ENCODE results near the gene UBASH3B. TPM values are rescaled to one million over a fixed set of nuclear protein-coding genes. Genes with fewer than 3 reads are reported as not detected.

The UBASH3B gene
- total and polyA plus RNA-seq, 7 donors = 1.4 to 17.5 (median 8.5) TPM

DNA sequence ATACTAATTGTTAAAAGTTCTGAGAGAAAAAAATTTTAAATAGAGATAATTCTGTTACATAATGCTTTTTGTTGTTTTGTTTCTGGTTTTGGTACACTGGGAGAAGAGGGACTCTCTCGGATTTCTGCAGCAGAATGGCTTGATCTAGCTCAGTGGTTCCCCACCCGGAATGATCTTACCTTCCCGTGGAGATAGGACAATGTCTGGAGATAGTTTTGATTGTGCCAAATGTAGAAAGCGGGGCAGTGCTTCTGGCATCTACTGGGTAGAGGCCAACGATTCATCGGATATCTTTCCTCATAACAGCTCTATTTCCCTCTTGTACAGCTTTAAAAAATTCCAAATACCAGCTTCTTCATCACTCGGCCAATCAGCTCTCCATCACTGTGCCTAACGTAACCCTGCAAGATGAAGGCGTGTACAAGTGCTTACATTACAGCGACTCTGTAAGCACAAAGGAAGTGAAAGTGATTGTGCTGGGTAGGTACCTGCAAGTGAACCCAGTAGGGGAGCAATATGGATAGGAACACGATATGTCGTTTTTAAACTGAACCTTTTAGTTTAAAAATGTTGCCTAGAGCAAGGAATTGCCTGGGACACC is 195.9 kb downstream of the UBASH3B start:
- no peak for ATAC-seq
- Histone ChIP-seq H3K27me3 (ENCODE audit: insufficient read depth in 3 of 3, low read length in 2 of 3) (no peaks in the 10 kb centered on the region), H3K9me3 (no peaks in the 10 kb centered on the region), H3K4me1 (no peaks in the 10 kb centered on the region), H3K4me3 (no peak overlapping the region), H3K36me3 (ENCODE audit: insufficient read depth in 1 of 2, low read depth in 1 of 2) (no peaks in the 10 kb centered on the region), H3K27ac (no peak overlapping the region)
- DNase-seq = no peak
- WGBS, 3 donors = 71 to 77% (median 73%) methylated on average over 12 of the region's 12 CpGs
- intact Hi-C loops (cut with DNase I) = loop anchor here (5.0 kb wide), 2 partner anchors 54 to 219 kb away; no protein-coding TSS in a partner anchor
- TF ChIP-seq CTCF (IDR thresholded peaks at IDR 0.05) = no peak

GRCh38 chr11:122852074-122852795 is 196.7 kb downstream of the UBASH3B start:
- no peak overlapping the region for H3K4me3 ChIP-seq
- no peak overlapping the region for H3K27ac ChIP-seq
- TF ChIP-seq CTCF (IDR thresholded peaks at IDR 0.05) = no peak
- intact Hi-C loops (cut with DNase I) = loop anchor here (2.0 to 5.0 kb wide), 3 partner anchors 55 to 271 kb away; no protein-coding TSS in a partner anchor
- H3K4me1 ChIP-seq = no peaks in the 10 kb centered on the region
- ATAC-seq (no peak), DNase-seq (no peak)
- 81 to 85% (median 81%) methylated on average over 10 of the region's 10 CpGs for WGBS, 3 donors
- H3K9me3 ChIP-seq = no peaks in the 10 kb centered on the region
- H3K36me3 ChIP-seq (ENCODE audit: insufficient read depth in 1 of 2, low read depth in 1 of 2) = no peaks in the 10 kb centered on the region
- H3K27me3 ChIP-seq (ENCODE audit: insufficient read depth in 3 of 3, low read length in 2 of 3) = no peaks in the 10 kb centered on the region

DNA sequence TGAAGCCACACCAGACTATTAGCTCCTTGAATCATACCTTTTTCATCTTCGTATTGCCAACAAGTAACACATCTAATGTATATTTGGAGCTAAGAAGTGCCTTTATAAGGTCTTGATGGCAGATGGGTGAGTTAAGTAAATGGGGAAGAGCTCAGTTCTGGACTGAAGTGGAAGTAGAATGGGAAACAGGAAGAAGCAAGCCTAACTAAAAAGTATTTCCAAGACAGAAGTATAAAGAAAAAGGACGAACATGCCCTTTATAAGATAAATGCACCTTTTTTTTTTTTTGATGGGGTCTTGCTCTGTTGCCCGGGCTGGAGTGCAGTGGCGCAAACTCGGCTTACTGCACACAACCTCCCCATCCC is 197.3 kb downstream of the UBASH3B start:
- WGBS, 3 donors = 95 to 96% (median 95%) methylated on average over 5 of the region's 5 CpGs
- Histone ChIP-seq H3K4me3 (no peak overlapping the region), H3K27me3 (ENCODE audit: insufficient read depth in 3 of 3, low read length in 2 of 3) (no peaks in the 10 kb centered on the region), H3K9me3 (no peaks in the 10 kb centered on the region), H3K36me3 (ENCODE audit: insufficient read depth in 1 of 2, low read depth in 1 of 2) (no peaks in the 10 kb centered on the region), H3K27ac (no peak overlapping the region), H3K4me1 (no peaks in the 10 kb centered on the region)
- no peak for TF ChIP-seq CTCF (IDR thresholded peaks at IDR 0.05)
- ATAC-seq = no peak
- intact Hi-C loops (cut with DNase I) = loop anchor here (2.0 to 5.0 kb wide), 3 partner anchors 55 to 272 kb away; no protein-coding TSS in a partner anchor
- DNase-seq = no peak

DNA sequence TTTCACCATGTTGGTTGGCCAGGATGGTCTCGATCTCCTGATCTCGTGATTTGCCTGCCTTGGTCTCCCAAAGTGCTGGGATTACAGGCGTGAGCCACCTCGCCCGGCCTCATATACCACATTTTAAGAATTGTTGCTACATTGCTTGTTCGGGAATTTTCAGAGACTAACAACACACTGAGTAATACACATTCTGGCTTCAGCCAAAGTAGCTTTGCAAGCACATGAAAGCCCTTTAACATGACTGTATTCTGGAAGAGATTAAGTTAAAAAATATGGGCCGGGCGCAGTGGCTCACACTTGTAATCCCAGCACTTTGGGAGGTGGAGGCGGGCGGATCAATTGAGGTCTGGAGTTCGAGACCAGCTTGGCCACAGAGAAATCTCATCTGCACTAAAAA is 197.7 kb downstream of the UBASH3B start:
- DNase-seq (no peak), ATAC-seq (no peak)
- intact Hi-C loops (cut with DNase I) = loop anchor here (2.0 to 5.0 kb wide), 3 partner anchors 56 to 272 kb away; no protein-coding TSS in a partner anchor
- TF ChIP-seq CTCF (IDR thresholded peaks at IDR 0.05) = no peak
- no peak overlapping the region for H3K4me3 ChIP-seq
- H3K27ac ChIP-seq = no peak overlapping the region
- no peaks in the 10 kb centered on the region for H3K27me3 ChIP-seq (ENCODE audit: insufficient read depth in 3 of 3, low read length in 2 of 3)
- no peaks in the 10 kb centered on the region for H3K36me3 ChIP-seq (ENCODE audit: insufficient read depth in 1 of 2, low read depth in 1 of 2)
- H3K9me3 ChIP-seq = no peaks in the 10 kb centered on the region
- H3K4me1 ChIP-seq = no peaks in the 10 kb centered on the region
- WGBS, 3 donors = 93 to 98% (median 94%) methylated on average over 11 of the region's 11 CpGs
